Activated CD8-positive, alpha-beta memory T cell treated with anti-CD3 and anti-CD28 coated beads, Interleukin-2, amount 50 U/mL, for 1 hour (primary cell): Measurements from ENCODE around the gene SIK3.

ENCODE experiments used
- DNase-seq: peaks from one replicate; pipeline ENCODE4 v3.0.0-alpha.2; 2020; ENCODE audit errors: extremely low read depth

The SIK3 gene

GRCh38 chr11:117009905-117010605 lies 88.2 kb downstream of the SIK3 start:
- no peak for DNase-seq

- no peak for DNase-seq
These were observed 92.5 kb downstream of the SIK3 start for GRCh38 chr11:117005758-117006157.

- DNase-seq: no peak
These were observed 95.5 kb downstream of the SIK3 start for GRCh38 chr11:117002639-117003299.

GRCh38 chr11:117000014-117000737 lies 98.1 kb downstream of the SIK3 start:
- DNase-seq: no peak

- no peak for DNase-seq
These were observed 101.2 kb downstream of the SIK3 start for GRCh38 chr11:116997071-116997470.

GRCh38 chr11:116994195-116994594 lies 104.0 kb downstream of the SIK3 start:
- DNase-seq: no peak

GRCh38 chr11:116993599-116993998 lies 104.6 kb downstream of the SIK3 start:
- DNase-seq: peak; percentile 24

GRCh38 chr11:116991491-116991890 lies 106.7 kb downstream of the SIK3 start:
- DNase-seq: no peak

- DNase-seq: no peak
These were observed 107.4 kb downstream of the SIK3 start for GRCh38 chr11:116990811-116991210.

- DNase-seq: no peak
These were observed 108.2 kb downstream of the SIK3 start for GRCh38 chr11:116990061-116990473.

- no peak for DNase-seq
These were observed 109.0 kb downstream of the SIK3 start for GRCh38 chr11:116989184-116989583.

- DNase-seq: no peak
These were observed 111.6 kb downstream of the SIK3 start for GRCh38 chr11:116986521-116987105.

- no peak for DNase-seq
These were observed 113.6 kb downstream of the SIK3 start for GRCh38 chr11:116984589-116984988.

GRCh38 chr11:116984186-116984585 lies 114.0 kb downstream of the SIK3 start:
- no peak for DNase-seq

GRCh38 chr11:116981266-116981885 lies 116.9 kb downstream of the SIK3 start:
- no peak for DNase-seq

- no peak for DNase-seq
These were observed 118.0 kb downstream of the SIK3 start for GRCh38 chr11:116980136-116980793.

- DNase-seq: no peak
These were observed 121.2 kb downstream of the SIK3 start for GRCh38 chr11:116976941-116977570.

- DNase-seq: no peak
These were observed 122.6 kb downstream of the SIK3 start for GRCh38 chr11:116975661-116976060.

GRCh38 chr11:116973270-116973669 lies 125.0 kb downstream of the SIK3 start:
- DNase-seq: no peak

GRCh38 chr11:116972691-116973090 lies 125.5 kb downstream of the SIK3 start:
- DNase-seq: no peak
